K562 (cell line): ENCODE results near the gene KLKB1. TPM values are rescaled to one million over a fixed set of nuclear protein-coding genes. Genes with fewer than 3 reads are reported as not detected.
A peak's percentile ranks its signal among the peaks of the same experiment; 100 is the strongest.

Experiments used
- BRCA1 ChIP-seq, 2 experiments: fragments of 450-650 bp in 1 of 2; sonication (generic) in 1 of 2; formaldehyde crosslinking in 1 of 2; IDR thresholded peaks; 2 replicates each; pipeline versions ENCODE4 v1.5.0 to v1.6.1; 2017 to 2020; ENCODE audit warnings: mild to moderate bottlenecking in 1 of 2, missing genetic modification reagents in 1 of 2
- C11orf30 ChIP-seq: fragments of 450-650 bp; IDR thresholded peaks from 2 replicates; pipeline ENCODE4 v1.6.1; 2016; ENCODE audit warnings: low read depth, mild to moderate bottlenecking
- CXXC5 ChIP-seq: fragments of 250-450 bp; sonication (Bioruptor Pico); IDR thresholded peaks from 2 replicates; pipeline ENCODE4 v1.8.0; 2022; ENCODE audit warnings: inconsistent platforms, mild to moderate bottlenecking, moderate library complexity
- EP300 ChIP-seq: IDR thresholded peaks from 2 replicates; pipeline ENCODE4 v1.6.1; 2012; ENCODE audit warnings: low read length, improper control_type of control experiment
- GABPA ChIP-seq: fragments of 200-800 bp; sonication (Bioruptor generic); conservative IDR thresholded peaks from 2 replicates; pipeline ENCODE4 v1.6.1; 2016; ENCODE audit warnings: low read depth, missing genetic modification characterization, missing compliant biosample characterization
- GATAD2B ChIP-seq: fragments of 450-650 bp; IDR thresholded peaks from 2 replicates; pipeline ENCODE4 v1.6.1; 2017; ENCODE audit warnings: mild to moderate bottlenecking, borderline replicate concordance
- HNRNPUL1 ChIP-seq: fragments of 200-400 bp; formaldehyde crosslinking; IDR thresholded peaks from 2 replicates; pipeline ENCODE4 v1.6.1; 2017; ENCODE audit warnings: low read length
- IRF1 ChIP-seq: sonication (generic); formaldehyde crosslinking; IDR thresholded peaks from 2 replicates; pipeline ENCODE4 v1.8.0; 2022; ENCODE audit warnings: missing genetic modification reagents, mild to moderate bottlenecking, borderline replicate concordance
- KAT8 ChIP-seq: fragments of 450-650 bp; IDR thresholded peaks from 2 replicates; pipeline ENCODE4 v1.6.1; 2016; ENCODE audit warnings: low read depth, mild to moderate bottlenecking
- KLF1 ChIP-seq: fragments of 450-650 bp; IDR thresholded peaks from 2 replicates; pipeline ENCODE4 v1.6.1; 2016; ENCODE audit warnings: missing genetic modification characterization, missing compliant biosample characterization
- NCOA6 ChIP-seq: fragments of 450-650 bp; IDR thresholded peaks from 2 replicates; pipeline ENCODE4 v1.6.1; 2017; ENCODE audit warnings: mild to moderate bottlenecking
- NONO ChIP-seq, 2 experiments: fragments of 200-400 bp in 1 of 2; fragments of 450-650 bp in 1 of 2; formaldehyde crosslinking in 1 of 2; IDR thresholded peaks; 2 replicates each; pipeline ENCODE4 v1.6.1; 2017; ENCODE audit warnings: low read depth in 2 of 2, mild to moderate bottlenecking in 2 of 2, moderate library complexity in 2 of 2, low read length in 1 of 2
- PCBP2 ChIP-seq: fragments of 200-400 bp; formaldehyde crosslinking; IDR thresholded peaks from 2 replicates; pipeline ENCODE4 v1.6.1; 2018; ENCODE audit warnings: low read length, low read depth, mild to moderate bottlenecking, moderate library complexity; ENCODE audit not compliant: poor library complexity, severe bottlenecking
- PHF20 ChIP-seq: fragments of 450-650 bp; IDR thresholded peaks from 2 replicates; pipeline ENCODE4 v1.6.1; 2018; ENCODE audit not compliant: partially characterized antibody
- SMARCB1 ChIP-seq: IDR thresholded peaks from 2 replicates; pipeline ENCODE4 v1.6.1; 2011; ENCODE audit warnings: improper control_type of control experiment, low read depth; ENCODE audit not compliant: insufficient read length
- SNAPC5 ChIP-seq: fragments of 250-450 bp; sonication (Bioruptor Pico); IDR thresholded peaks from 2 replicates; pipeline ENCODE4 v1.8.0; 2021; ENCODE audit warnings: moderate library complexity, mild to moderate bottlenecking, inconsistent platforms
- SP1 ChIP-seq: sonication (generic); formaldehyde crosslinking; IDR thresholded peaks from 2 replicates; pipeline ENCODE4 v1.8.1; 2022; ENCODE audit warnings: mild to moderate bottlenecking, missing genetic modification reagents
- ZBED1 ChIP-seq: IDR thresholded peaks from 2 replicates; pipeline ENCODE4 v1.6.1; 2014
- ZBTB8A ChIP-seq: fragments of 450-650 bp; IDR thresholded peaks from 2 replicates; pipeline ENCODE4 v1.6.1; 2018; ENCODE audit warnings: mild to moderate bottlenecking, moderate library complexity; ENCODE audit not compliant: partially characterized antibody
- ZNF124 ChIP-seq: sonication (generic); formaldehyde crosslinking; IDR thresholded peaks from 2 replicates; pipeline ENCODE4 v1.8.1; 2022; ENCODE audit warnings: missing genetic modification reagents
- ZNF134 ChIP-seq: fragments of 250-450 bp; sonication (Bioruptor Pico); conservative IDR thresholded peaks from 2 replicates; pipeline ENCODE4 v1.4.0; 2020
- ZNF140 ChIP-seq: fragments of 250-450 bp; sonication (Bioruptor Pico); IDR thresholded peaks from 2 replicates; pipeline ENCODE4 v1.8.0; 2021; ENCODE audit warnings: moderate library complexity, mild to moderate bottlenecking, inconsistent platforms
- ZNF212 ChIP-seq: fragments of 450-650 bp; formaldehyde crosslinking; IDR thresholded peaks from 2 replicates; pipeline ENCODE4 v1.4.0; 2020; ENCODE audit warnings: mild to moderate bottlenecking
- ZNF511 ChIP-seq: sonication (generic); formaldehyde crosslinking; IDR thresholded peaks from 2 replicates; pipeline ENCODE4 v1.8.0; 2022; ENCODE audit warnings: mild to moderate bottlenecking, missing genetic modification reagents
- polyA plus RNA-seq, 8 experiments: library from polyadenylated mRNA; depleted of rRNA in 4 of 8; stranded (reverse) in 5 of 8; unstranded in 3 of 8; fragments of >200 nt; fragmentation: Nextera tagmentation in 2 of 8; fragmentation: Illumina TruSeq in 1 of 8; extraction: Ambion mirVana in 2 of 8; extraction: Trizol in 1 of 8; gene quantifications; 2 replicates each; pipeline versions ENCODE4 v1.2.1 to v1.2.3, GENCODE V29; 2011 to 2014; ENCODE audit warnings: inconsistent platforms in 1 of 8, missing spikeins in 1 of 8
- total RNA-seq, 7 experiments: library from RNA; depleted of rRNA in 6 of 7; stranded (reverse); fragments of >200 nt in 6 of 7; fragmentation: Illumina TruSeq in 2 of 7; extraction: Trizol in 2 of 7; gene quantifications; 2 replicates each; pipeline versions ENCODE4 v1.2.1 to v1.2.3, GENCODE V29; 2011 to 2021; ENCODE audit warnings: low replicate concordance in 1 of 7
- TF ChIP-seq, protein P1 (sequence below): fragments of 150-350 bp; IDR thresholded peaks from 2 replicates; pipeline ENCODE4 v1.6.1; 2014; ENCODE audit warnings: low read depth, mild to moderate bottlenecking, low read length, borderline replicate concordance

The KLKB1 gene
- total and polyA plus RNA-seq, 9 of the 15 experiments (the other 6 are each of a cell fraction or from before 2014, with no cell fraction given): 0.27 TPM; not detected in 8

DNA sequence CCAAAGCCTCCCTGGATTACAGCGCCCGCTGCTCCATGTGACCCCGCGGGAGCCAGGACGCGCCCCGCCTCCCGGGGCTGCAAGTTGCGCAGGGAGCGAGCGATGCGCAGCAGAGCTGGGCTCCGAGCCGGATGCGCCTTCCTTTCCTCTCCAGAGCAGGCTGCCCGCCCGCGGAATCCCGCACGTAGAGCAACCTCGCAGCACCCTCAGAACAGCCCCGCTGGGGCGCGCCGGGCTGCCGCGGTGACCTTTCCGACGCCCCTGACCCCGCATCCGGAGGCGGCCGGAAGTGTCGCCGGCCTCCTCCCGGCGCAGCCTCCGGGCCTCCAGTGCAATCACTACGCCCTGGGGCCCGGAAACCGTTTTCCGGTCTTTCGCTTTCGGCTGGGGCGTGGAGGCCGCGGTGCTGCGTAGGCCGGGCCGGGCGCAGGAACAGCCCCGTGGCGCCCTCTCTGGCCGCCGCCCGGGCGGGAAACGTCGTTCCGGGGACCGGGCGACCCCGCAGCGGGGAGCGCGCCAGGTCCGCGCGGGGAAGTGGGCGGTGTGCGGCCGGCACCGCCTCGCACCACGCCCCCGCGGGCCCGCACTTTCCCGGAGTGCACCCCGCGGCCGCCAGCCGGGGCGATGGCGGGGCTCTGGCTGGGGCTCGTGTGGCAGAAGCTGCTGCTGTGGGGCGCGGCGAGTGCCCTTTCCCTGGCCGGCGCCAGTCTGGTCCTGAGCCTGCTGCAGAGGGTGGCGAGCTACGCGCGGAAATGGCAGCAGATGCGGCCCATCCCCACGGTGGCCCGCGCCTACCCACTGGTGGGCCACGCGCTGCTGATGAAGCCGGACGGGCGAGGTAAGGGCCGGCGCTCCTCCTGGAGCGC is 35.9 kb upstream of the KLKB1 start, which contains the start of gene CYP4V2 (continued):
- TF ChIP-seq NONO (IDR thresholded peaks at IDR 0.05; ENCODE audit: low read depth in 2 of 2, low read length in 1 of 2) (peak in 1 of 2 experiments; percentile 80), KLF1 (tag) (peak; percentile 91), SP1 (CRISPR knock-in tag) (no peak; the same call in none of the 2 replicates), IRF1 (CRISPR knock-in tag) (no peak), ZNF134 (CRISPR knock-in tag) (0 out of 2 replicates have a peak, but pooled peaks have one; percentile 9), ZNF140 (CRISPR knock-in tag) (no peak), ZBED1 (no peak), C11orf30 (0 out of 2 replicates have a peak, but pooled peaks have one; percentile 35), SMARCB1 (no peak), PCBP2 (no peak), GATAD2B (peak; percentile 99), ZNF511 (CRISPR knock-in tag) (peak; percentile 73), CXXC5 (CRISPR knock-in tag) (peak; percentile 97), ZBTB8A (no peak), KAT8 (no peak), ZNF212 (CRISPR knock-in tag) (no peak), SNAPC5 (no peak), HNRNPUL1 (no peak), PHF20 (peak; percentile 72), BRCA1 (IDR thresholded peaks at IDR 0.05) (no peak), BRCA1 (CRISPR knock-in tag; IDR thresholded peaks at IDR 0.05) (no peak), NCOA6 (no peak), ZNF124 (CRISPR knock-in tag) (no peak), GABPA (tag) (peak; percentile 98), EP300 (peak; percentile 57; the same call in 1 of the 2 replicates)
- TF ChIP-seq, protein P1, sequence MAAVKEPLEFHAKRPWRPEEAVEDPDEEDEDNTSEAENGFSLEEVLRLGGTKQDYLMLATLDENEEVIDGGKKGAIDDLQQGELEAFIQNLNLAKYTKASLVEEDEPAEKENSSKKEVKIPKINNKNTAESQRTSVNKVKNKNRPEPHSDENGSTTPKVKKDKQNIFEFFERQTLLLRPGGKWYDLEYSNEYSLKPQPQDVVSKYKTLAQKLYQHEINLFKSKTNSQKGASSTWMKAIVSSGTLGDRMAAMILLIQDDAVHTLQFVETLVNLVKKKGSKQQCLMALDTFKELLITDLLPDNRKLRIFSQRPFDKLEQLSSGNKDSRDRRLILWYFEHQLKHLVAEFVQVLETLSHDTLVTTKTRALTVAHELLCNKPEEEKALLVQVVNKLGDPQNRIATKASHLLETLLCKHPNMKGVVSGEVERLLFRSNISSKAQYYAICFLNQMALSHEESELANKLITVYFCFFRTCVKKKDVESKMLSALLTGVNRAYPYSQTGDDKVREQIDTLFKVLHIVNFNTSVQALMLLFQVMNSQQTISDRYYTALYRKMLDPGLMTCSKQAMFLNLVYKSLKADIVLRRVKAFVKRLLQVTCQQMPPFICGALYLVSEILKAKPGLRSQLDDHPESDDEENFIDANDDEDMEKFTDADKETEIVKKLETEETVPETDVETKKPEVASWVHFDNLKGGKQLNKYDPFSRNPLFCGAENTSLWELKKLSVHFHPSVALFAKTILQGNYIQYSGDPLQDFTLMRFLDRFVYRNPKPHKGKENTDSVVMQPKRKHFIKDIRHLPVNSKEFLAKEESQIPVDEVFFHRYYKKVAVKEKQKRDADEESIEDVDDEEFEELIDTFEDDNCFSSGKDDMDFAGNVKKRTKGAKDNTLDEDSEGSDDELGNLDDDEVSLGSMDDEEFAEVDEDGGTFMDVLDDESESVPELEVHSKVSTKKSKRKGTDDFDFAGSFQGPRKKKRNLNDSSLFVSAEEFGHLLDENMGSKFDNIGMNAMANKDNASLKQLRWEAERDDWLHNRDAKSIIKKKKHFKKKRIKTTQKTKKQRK: no peak
